Stimulated activated CD4-positive, alpha-beta T cell treated with anti-CD3 and anti-CD28 coated beads, Interleukin-12 subunit alpha, Interleukin-12 subunit beta, amount 100 ng/mL, for 48 hours (primary cell): ENCODE data around the gene RSPO1.

Source experiments
- DNase-seq, 3 donors: peaks; one replicate each; pipeline ENCODE4 v3.0.0-alpha.2; 2020; ENCODE audit warnings: low read depth in 2 of 3, low spot score in 1 of 3

Gene RSPO1

DNA sequence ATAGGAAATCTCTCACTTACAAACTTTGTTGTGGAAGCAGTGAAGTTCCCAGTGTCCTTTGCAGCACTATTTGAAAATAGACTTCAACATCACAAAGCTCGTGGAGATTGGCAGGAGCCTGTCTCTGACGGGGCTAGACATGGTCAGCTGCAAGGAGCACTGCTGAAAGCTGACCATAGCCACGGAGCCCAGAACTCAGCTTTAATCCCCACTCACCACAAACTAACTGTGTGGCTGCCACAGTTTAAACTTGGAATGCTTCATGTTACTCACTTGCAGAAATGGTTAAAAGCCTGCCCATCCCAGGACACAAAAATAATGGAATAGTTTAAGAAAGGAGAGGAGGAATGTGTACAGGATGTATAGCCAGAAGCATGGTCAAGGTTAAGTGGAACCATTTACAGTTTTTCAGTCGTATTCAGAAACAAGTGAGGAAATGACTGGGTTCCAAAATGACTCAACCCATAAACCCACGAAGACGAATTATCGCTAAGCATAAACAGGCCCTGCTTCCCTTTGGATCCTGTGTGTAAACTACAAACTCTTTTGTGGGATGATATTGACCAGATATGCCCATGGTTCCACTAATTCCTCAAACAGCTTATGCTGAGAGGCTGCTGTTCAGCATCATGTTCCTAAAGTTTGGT, 59.7 kb downstream of the RSPO1 start:
- peak in 1 of 3 donors; percentile 24 for DNase-seq

DNA sequence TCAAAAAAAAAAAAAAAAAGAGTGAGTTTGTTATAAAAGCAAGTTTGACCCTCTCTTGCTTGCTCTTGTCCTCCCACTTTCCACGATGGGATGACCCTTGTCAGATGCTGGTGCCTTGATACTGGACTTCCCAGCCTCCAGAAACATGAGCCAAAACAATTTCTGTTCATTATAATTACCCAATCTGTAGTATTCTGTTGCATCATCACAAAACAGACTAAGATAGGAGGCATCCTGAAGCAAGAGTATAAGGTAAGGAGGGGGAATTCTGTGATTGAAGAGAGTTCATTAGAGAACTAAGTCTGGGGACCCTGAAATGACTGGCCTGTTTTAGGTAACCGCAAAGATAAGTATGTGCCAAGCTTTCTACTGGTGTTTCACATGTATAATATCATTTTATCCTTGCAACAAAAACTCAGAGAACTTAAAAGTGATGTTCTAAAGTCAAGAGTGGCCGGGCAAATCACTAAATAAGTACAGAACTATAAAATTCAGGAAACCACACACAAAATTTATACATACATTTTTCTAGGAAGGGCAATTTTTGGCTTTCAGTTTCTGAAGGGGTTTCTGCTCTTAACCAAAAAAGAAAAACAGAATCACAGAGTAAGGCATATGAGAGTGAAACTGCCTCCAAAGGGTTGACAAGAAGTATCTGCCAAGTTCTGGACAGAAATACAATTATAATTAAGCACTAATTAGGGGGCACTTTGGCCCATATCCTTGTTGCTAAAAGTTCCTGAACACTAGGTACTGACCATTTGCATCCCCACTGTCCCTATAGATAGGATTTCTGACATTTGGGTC, 64.0 kb downstream of the RSPO1 start:
- DNase-seq: no peak

DNA sequence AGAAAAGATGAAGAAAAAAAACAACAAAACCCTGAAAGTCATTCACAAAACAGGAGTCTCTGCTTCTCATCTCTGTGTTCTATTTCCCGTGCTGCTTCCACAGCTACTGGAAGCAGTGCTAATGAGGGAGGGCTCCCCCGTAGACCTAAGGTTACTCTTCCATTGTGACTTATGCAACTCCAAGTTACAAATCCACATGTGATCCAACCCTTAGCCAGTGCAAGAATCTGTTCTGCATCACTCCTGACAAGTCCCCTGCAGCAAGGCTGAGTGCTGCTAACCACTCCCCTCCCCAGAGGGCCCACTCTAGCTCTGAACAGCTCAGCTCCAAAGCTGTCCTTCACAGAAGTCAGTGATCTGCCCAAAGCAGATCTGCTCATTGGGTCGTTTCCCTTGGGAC, 67.7 kb downstream of the RSPO1 start:
- DNase-seq: no peak

DNA sequence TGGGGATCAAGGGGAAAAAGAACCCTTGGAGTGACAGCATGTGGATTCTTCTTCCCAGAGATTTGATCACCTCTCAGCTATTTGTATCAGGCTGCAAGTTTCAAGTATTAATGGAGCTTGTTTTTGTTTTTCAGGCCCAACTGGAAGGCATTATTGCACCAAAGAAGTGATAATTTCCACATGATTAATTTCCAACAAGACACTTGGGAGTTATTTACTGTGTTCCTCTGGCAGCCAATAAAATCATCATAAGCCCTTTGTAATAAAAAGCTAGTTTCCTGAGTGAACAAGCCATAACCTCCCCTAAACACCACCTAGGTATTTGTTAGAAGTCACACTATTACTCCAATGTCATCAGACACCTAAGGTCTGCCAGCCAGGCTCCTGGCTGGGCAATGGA, 69.8 kb downstream of the RSPO1 start:
- no peak for DNase-seq

GRCh38 chr1:37562984-37563383, 71.7 kb downstream of the RSPO1 start:
- DNase-seq: no peak
